OCI-LY7 (cell line): Measurements from ENCODE around the gene KMO.

Experiments used
- CTCF ChIP-seq: fragments of 200-600 bp; sonication (generic); conservative IDR thresholded peaks from 2 replicates; pipeline ENCODE4 v1.5.1; 2014; ENCODE audit warnings: mild to moderate bottlenecking, antibody characterized with exemption, low read length, moderate library complexity, mixed read lengths
- EZH2phosphoT487 ChIP-seq: fragments of 200-600 bp; sonication (generic); IDR thresholded peaks from 2 replicates; pipeline ENCODE4 v1.6.1; 2018; ENCODE audit warnings: low read depth, borderline replicate concordance, mild to moderate bottlenecking, mixed run types, antibody characterized with exemption, low read length, moderate library complexity, mixed read lengths

- TF ChIP-seq CTCF, result no peak
- TF ChIP-seq EZH2phosphoT487, result no peak
These were observed 82.4 kb downstream of the KMO start for GRCh38 chr1:241614572-241614971.
